WTC11 (cell line): ENCODE data around the gene NIF3L1. TPM values are rescaled to one million over a fixed set of nuclear protein-coding genes. Genes with fewer than 3 reads are reported as not detected.

Experiments
- ATAC-seq: fragments of 200-7000 bp; cut with Tn5 transposase; 2 replicates; pipeline ENCODE4 v1.10.0; 2021; ENCODE audit warnings: mild to moderate bottlenecking, moderate library complexity
- CTCF ChIA-PET: fragments of 300-600 bp; sonication (Branson Sonifier 250); formaldehyde crosslinking; loops from one replicate; lab custom pipeline; 2021; ENCODE audit warnings: antibody characterized with exemption; lab: Charles Lee
- POLR2A ChIA-PET: fragments of 350-600 bp; sonication (Branson Sonifier 250); formaldehyde crosslinking; loops from one replicate; lab custom pipeline; 2021; ENCODE audit warnings: antibody characterized with exemption; lab: Charles Lee
- DNase-seq: peaks from one replicate; pipeline ENCODE4 v3.0.0; 2021; ENCODE audit warnings: low spot score
- H3K27ac Mint-ChIP-seq: 2 replicates; pipeline ENCODE4 v1.8.0; 2021; ENCODE audit warnings: mixed read lengths
- H3K27me3 Mint-ChIP-seq: 2 replicates; pipeline ENCODE4 v1.8.0; 2021; ENCODE audit warnings: low read depth, mild to moderate bottlenecking, moderate library complexity, mixed read lengths
- H3K36me3 Mint-ChIP-seq: 2 replicates; pipeline ENCODE4 v1.8.0; 2021; ENCODE audit warnings: mixed read lengths
- H3K4me1 Mint-ChIP-seq: 2 replicates; pipeline ENCODE4 v1.8.0; 2022; ENCODE audit warnings: mixed read lengths
- H3K4me3 Mint-ChIP-seq: 2 replicates; pipeline ENCODE4 v1.8.0; 2021; ENCODE audit warnings: mild to moderate bottlenecking, moderate library complexity, mixed read lengths
- H3K9me3 Mint-ChIP-seq: 2 replicates; pipeline ENCODE4 v1.8.0; 2021; ENCODE audit warnings: mixed read lengths
- ATF2 ChIP-seq: sonication (generic); formaldehyde crosslinking; IDR thresholded peaks from 2 replicates; pipeline ENCODE4 v1.8.1; 2022; ENCODE audit warnings: low read depth, missing genetic modification reagents, borderline replicate concordance
- ERG ChIP-seq: fragments of 250-450 bp; sonication (Bioruptor Pico); IDR thresholded peaks from 2 replicates; pipeline ENCODE4 v1.8.0; 2021; ENCODE audit warnings: mild to moderate bottlenecking
- FOXP4 ChIP-seq: sonication (generic); formaldehyde crosslinking; IDR thresholded peaks from 2 replicates; pipeline ENCODE4 v1.8.0; 2022; ENCODE audit warnings: mild to moderate bottlenecking, missing genetic modification reagents
- GTF2I ChIP-seq: fragments of 250-450 bp; sonication (Bioruptor Pico); conservative IDR thresholded peaks from 2 replicates; pipeline ENCODE4 v1.4.0; 2021; ENCODE audit warnings: mild to moderate bottlenecking
- HMGA2 ChIP-seq: fragments of 250-450 bp; sonication (Bioruptor Pico); IDR thresholded peaks from 2 replicates; pipeline ENCODE4 v1.4.0; 2021; ENCODE audit warnings: mild to moderate bottlenecking, moderate library complexity
- IRF1 ChIP-seq: sonication (generic); formaldehyde crosslinking; IDR thresholded peaks from 2 replicates; pipeline ENCODE4 v1.8.0; 2023; ENCODE audit warnings: missing genetic modification reagents
- MAX ChIP-seq: sonication (generic); formaldehyde crosslinking; IDR thresholded peaks from 2 replicates; pipeline ENCODE4 v1.8.0; 2022; ENCODE audit warnings: mild to moderate bottlenecking, missing genetic modification reagents
- MLX ChIP-seq: sonication (generic); formaldehyde crosslinking; IDR thresholded peaks from 2 replicates; pipeline ENCODE4 v1.8.1; 2023; ENCODE audit warnings: mild to moderate bottlenecking, missing genetic modification reagents, moderate library complexity
- MXD4 ChIP-seq: fragments of 250-450 bp; sonication (Bioruptor Pico); IDR thresholded peaks from 2 replicates; pipeline ENCODE4 v1.8.0; 2021; ENCODE audit warnings: mild to moderate bottlenecking, moderate library complexity, borderline replicate concordance
- PREB ChIP-seq: sonication (generic); formaldehyde crosslinking; IDR thresholded peaks from 2 replicates; pipeline ENCODE4 v1.8.1; 2022; ENCODE audit warnings: mild to moderate bottlenecking, missing genetic modification reagents, moderate library complexity, borderline replicate concordance
- SOX15 ChIP-seq: fragments of 250-450 bp; sonication (Bioruptor Pico); IDR thresholded peaks from 2 replicates; pipeline ENCODE4 v1.9.0; 2021; ENCODE audit warnings: mild to moderate bottlenecking
- SP1 ChIP-seq: sonication (generic); formaldehyde crosslinking; conservative IDR thresholded peaks from 2 replicates; pipeline ENCODE4 v1.8.1; 2022; ENCODE audit warnings: missing genetic modification reagents
- TP53 ChIP-seq: sonication (generic); formaldehyde crosslinking; IDR thresholded peaks from 2 replicates; pipeline ENCODE4 v1.8.1; 2023; ENCODE audit warnings: mild to moderate bottlenecking, missing genetic modification reagents
- ZNF121 ChIP-seq: sonication (generic); formaldehyde crosslinking; IDR thresholded peaks from 2 replicates; pipeline ENCODE4 v1.8.0; 2023; ENCODE audit warnings: missing genetic modification reagents
- ZNF138 ChIP-seq: sonication (generic); formaldehyde crosslinking; conservative IDR thresholded peaks from 2 replicates; pipeline ENCODE4 v1.8.1; 2022; ENCODE audit warnings: mild to moderate bottlenecking, moderate library complexity, missing genetic modification reagents
- ZNF232 ChIP-seq: sonication (generic); formaldehyde crosslinking; IDR thresholded peaks from 2 replicates; pipeline ENCODE4 v1.8.0; 2022; ENCODE audit warnings: mild to moderate bottlenecking, missing genetic modification reagents
- ZNF281 ChIP-seq: sonication (generic); formaldehyde crosslinking; IDR thresholded peaks from 2 replicates; pipeline ENCODE4 v1.8.0; 2023; ENCODE audit warnings: mild to moderate bottlenecking, missing genetic modification reagents
- ZNF396 ChIP-seq: fragments of 250-450 bp; sonication (Bioruptor Pico); IDR thresholded peaks from 2 replicates; pipeline ENCODE4 v1.8.0; 2021; ENCODE audit warnings: mild to moderate bottlenecking, moderate library complexity, borderline replicate concordance
- ZNF423 ChIP-seq: fragments of 250-450 bp; sonication (Bioruptor Pico); IDR thresholded peaks from 2 replicates; pipeline ENCODE4 v2.1.2; 2022; ENCODE audit warnings: mild to moderate bottlenecking, moderate library complexity
- total RNA-seq: library from RNA; stranded (reverse); gene quantifications from 3 replicates; pipeline ENCODE4 v1.2.3, GENCODE V29; 2021

NIF3L1 gene
- total RNA-seq, 1 experiment from 2014 or later = 49.1 TPM

GRCh38 chr2:200943527-200944105 lies 54.4 kb downstream of the NIF3L1 start:
- CTCF ChIA-PET = no interaction called here
- H3K4me1 Mint-ChIP-seq = no peaks in the 10 kb centered on the region
- H3K27ac Mint-ChIP-seq = no peak overlapping the region

GRCh38 chr2:200944467-200945394 lies 55.6 kb downstream of the NIF3L1 start:
- no peak for DNase-seq
- no peaks in the 10 kb centered on the region for H3K4me1 Mint-ChIP-seq
- no peaks in the 10 kb centered on the region for H3K9me3 Mint-ChIP-seq
- H3K27me3 Mint-ChIP-seq = no peaks in the 10 kb centered on the region
- POLR2A ChIA-PET = no interaction called here
- CTCF ChIA-PET = interaction anchor here (0.8 kb wide), 1 partner anchor 213 kb away, joined by 3 read pairs; no protein-coding TSS in a partner anchor
- peaks cover 57% of the 10 kb centered on the region for H3K36me3 Mint-ChIP-seq
- H3K27ac Mint-ChIP-seq = no peak overlapping the region
- H3K4me3 Mint-ChIP-seq = no peak overlapping the region
- no peak for ATAC-seq
- TF ChIP-seq GTF2I (CRISPR knock-in tag) = no peak
- no peak for TF ChIP-seq ZNF121 (CRISPR knock-in tag)
- no peak for TF ChIP-seq ZNF281
- TF ChIP-seq MLX = no peak
- no peak for TF ChIP-seq PREB (CRISPR knock-in tag)
- no peak for TF ChIP-seq ZNF232 (CRISPR knock-in tag)
- no peak for TF ChIP-seq MXD4 (CRISPR knock-in tag)

More at GRCh38 chr2:200943527-200944105, 54.4 kb downstream of the NIF3L1 start:
- Mint-ChIP-seq H3K36me3 (peaks cover 60% of the 10 kb centered on the region), H3K27me3 (no peaks in the 10 kb centered on the region)
- POLR2A ChIA-PET = no interaction called here
- TF ChIP-seq ZNF138 (no peak), SP1 (CRISPR knock-in tag) (no peak), ATF2 (no peak), ERG (CRISPR knock-in tag) (no peak), ZNF423 (no peak), IRF1 (CRISPR knock-in tag) (no peak), FOXP4 (CRISPR knock-in tag) (no peak), ZNF396 (CRISPR knock-in tag) (no peak), TP53 (CRISPR knock-in tag) (no peak), GTF2I (CRISPR knock-in tag) (no peak), HMGA2 (CRISPR knock-in tag) (no peak), SOX15 (CRISPR knock-in tag) (no peak), MAX (CRISPR knock-in tag) (no peak)
- TF ChIP-seq, all 79 proteins: peak for 0
- H3K9me3 Mint-ChIP-seq = no peaks in the 10 kb centered on the region
- no peak for ATAC-seq
- H3K4me3 Mint-ChIP-seq = no peak overlapping the region
- no peak for DNase-seq
